Central memory CD4-positive, alpha-beta T cell (primary cell): ENCODE data around the gene SPINK5.
"Not testable (repeated sequence)": the region's sequence is repeated elsewhere in the genome, so short reads cannot be mapped to it uniquely, and the experiment has no call there.

Source experiments
- DNase-seq: peaks from one replicate; pipeline ENCODE4 v3.0.0; 2022
- total RNA-seq, 3 experiments: gene quantifications; one replicate each; lab custom pipeline; 2026; lab: John Stamatoyannopoulos, UW

SPINK5 gene
- total RNA-seq, result 0 reads per million in 3 experiments

GRCh38 chr5:148063861-148064260 lies at the start of gene SPINK5:
SPINK5 (plus strand) TSS chr5:148063980; CDS start chr5:148064045, 65 bp downstream.
- no peak for DNase-seq

- no peak for DNase-seq
These were observed 49.5 kb upstream of the SPINK5 start for GRCh38 chr5:148014276-148014675.

- DNase-seq, result no peak
These were observed 43.4 kb upstream of the SPINK5 start for GRCh38 chr5:148020257-148020988.

GRCh38 chr5:148027505-148027904 lies 36.3 kb upstream of the SPINK5 start:
- no peak for DNase-seq

GRCh38 chr5:148029131-148029530 lies 34.6 kb upstream of the SPINK5 start:
- no peak for DNase-seq

GRCh38 chr5:148033134-148033533 lies 30.6 kb upstream of the SPINK5 start:
- DNase-seq, result no peak

- no peak for DNase-seq
These were observed 28.1 kb upstream of the SPINK5 start for GRCh38 chr5:148035676-148036075.

- DNase-seq, result no peak
These were observed 20.9 kb upstream of the SPINK5 start for GRCh38 chr5:148042881-148043280.

GRCh38 chr5:148043705-148044104 lies 20.1 kb upstream of the SPINK5 start:
- no peak for DNase-seq

- not testable (repeated sequence) for DNase-seq
These were observed 8.6 kb upstream of the SPINK5 start for GRCh38 chr5:148055160-148055559.

- no peak for DNase-seq
These were observed 3.5 kb upstream of the SPINK5 start for GRCh38 chr5:148060309-148060708.

GRCh38 chr5:148060881-148061280 lies 2.9 kb upstream of the SPINK5 start:
- DNase-seq, result no peak

- no peak for DNase-seq
These were observed 6.8 kb downstream of the SPINK5 start for GRCh38 chr5:148070621-148071020.

GRCh38 chr5:148072207-148072606 lies 8.4 kb downstream of the SPINK5 start:
- DNase-seq, result no peak

- no peak for DNase-seq
These were observed 11.7 kb downstream of the SPINK5 start for GRCh38 chr5:148075529-148075928.

- no peak for DNase-seq
These were observed 19.4 kb downstream of the SPINK5 start for GRCh38 chr5:148083203-148083602.

GRCh38 chr5:148084269-148084668 lies 20.5 kb downstream of the SPINK5 start:
- no peak for DNase-seq

- no peak for DNase-seq
These were observed 21.5 kb downstream of the SPINK5 start for GRCh38 chr5:148085310-148085709.

- no peak for DNase-seq
These were observed 22.4 kb downstream of the SPINK5 start for GRCh38 chr5:148085977-148086705.

- DNase-seq, result no peak
These were observed 26.5 kb downstream of the SPINK5 start for GRCh38 chr5:148090146-148090772.

- no peak for DNase-seq
These were observed 27.0 kb downstream of the SPINK5 start for GRCh38 chr5:148090773-148091250.

GRCh38 chr5:148091991-148092964 lies 28.5 kb downstream of the SPINK5 start:
- no peak for DNase-seq
